ENCODE results near the gene EFCC1. TPM values are rescaled to one million over a fixed set of nuclear protein-coding genes. Genes with fewer than 3 reads are reported as not detected.
A peak's percentile ranks its signal among the peaks of the same experiment; 100 is the strongest.

The EFCC1 gene
- total RNA-seq, 1 donor from 2014 or later: 3.0 TPM

DNA sequence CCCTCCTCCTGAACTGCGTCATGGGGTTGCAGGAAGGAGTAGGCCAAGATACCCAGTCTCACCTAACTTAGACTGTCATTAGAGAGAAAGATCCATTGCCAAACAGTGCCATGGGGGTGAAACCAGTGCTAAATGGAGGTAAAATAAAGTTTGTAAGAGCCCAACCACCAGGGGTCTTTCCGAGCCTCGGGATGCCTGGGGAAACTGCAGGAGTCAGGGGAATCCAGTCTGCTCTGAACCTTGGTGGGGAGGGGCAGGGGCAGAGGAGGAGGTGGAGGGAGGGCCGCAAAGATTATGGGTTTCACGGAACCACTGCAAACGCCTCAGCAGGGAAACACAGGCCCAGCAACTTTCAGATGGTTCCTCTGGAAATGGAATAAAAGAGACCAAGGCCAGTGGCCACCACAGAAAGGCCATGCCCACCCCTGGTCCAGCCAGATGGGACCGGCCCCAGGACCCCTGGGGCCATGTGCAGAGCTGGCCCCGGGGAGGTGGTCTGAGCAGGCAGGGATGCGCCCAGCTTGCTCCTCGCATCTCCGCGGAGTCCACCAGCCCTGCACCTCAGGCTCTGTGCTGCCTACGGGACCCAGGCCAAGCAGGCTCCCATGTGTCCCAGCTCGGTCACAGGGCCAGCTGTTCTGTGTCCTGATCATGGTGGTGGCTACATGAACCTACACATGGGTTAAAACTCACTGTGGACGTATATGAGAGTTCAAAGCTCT lies 39.6 kb downstream of the EFCC1 start:
- DNase-seq (no peak), ATAC-seq (no peak)
- intact Hi-C loops (cut with micrococcal nuclease): no loop called here

DNA sequence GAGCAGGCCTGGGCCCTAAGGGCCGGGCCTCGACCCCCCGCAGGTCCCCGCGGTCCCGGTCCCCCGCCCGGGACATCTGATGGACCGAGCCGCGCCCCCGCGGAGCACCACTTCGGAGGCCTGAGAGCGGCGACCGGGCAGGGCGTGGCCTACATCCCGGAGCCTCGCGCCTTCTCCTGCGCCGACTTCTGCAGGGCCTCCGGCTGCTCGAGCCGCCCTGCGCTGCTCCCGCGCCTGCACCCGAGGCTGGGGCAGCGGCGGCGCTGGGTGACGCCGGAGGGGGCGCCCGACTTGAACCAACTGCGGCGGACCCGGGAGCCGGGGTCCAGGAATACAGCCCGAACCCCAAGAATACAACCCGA lies 44.6 kb downstream of the EFCC1 start:
- intact Hi-C loops (cut with micrococcal nuclease): no loop called here
- DNase-seq: peak; percentile 69
- ATAC-seq: peak; percentile 81

DNA sequence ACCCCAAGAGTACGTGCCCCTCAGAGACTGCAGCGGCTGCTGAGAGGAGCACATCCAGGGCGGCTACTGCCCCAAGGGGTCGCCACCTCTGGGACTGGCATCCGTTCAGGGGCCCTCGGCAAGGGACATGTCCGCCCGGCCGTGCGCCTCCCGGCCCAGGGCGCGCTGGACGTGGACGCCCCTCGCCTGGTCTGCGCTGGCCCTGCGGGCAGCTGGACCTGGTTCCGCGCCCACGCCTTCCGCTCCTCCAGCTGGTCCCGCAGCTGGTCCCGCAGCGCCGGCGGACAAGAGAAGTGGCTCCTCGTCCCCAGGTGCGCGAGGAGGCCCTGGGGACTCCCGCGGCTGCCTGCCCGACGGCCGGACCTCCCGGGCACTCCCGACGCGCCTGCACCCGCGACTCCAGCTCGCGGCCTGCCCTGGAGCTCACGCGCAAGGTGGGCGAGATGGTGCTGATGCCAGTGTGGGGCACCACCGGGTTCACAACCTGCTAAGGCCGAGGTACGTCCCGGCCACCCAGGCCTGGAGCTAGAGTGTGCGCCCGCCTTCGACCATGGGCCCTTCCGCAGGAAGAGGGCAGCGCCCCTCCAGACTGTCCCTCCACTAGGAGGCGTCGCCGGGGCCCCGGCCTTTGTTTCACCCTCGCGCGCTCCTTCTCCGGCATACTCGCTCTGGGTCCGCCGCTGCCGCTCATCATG lies 45.1 kb downstream of the EFCC1 start:
- no peak for DNase-seq
- ATAC-seq: peak; percentile 49
- intact Hi-C loops (cut with micrococcal nuclease): no loop called here

DNA sequence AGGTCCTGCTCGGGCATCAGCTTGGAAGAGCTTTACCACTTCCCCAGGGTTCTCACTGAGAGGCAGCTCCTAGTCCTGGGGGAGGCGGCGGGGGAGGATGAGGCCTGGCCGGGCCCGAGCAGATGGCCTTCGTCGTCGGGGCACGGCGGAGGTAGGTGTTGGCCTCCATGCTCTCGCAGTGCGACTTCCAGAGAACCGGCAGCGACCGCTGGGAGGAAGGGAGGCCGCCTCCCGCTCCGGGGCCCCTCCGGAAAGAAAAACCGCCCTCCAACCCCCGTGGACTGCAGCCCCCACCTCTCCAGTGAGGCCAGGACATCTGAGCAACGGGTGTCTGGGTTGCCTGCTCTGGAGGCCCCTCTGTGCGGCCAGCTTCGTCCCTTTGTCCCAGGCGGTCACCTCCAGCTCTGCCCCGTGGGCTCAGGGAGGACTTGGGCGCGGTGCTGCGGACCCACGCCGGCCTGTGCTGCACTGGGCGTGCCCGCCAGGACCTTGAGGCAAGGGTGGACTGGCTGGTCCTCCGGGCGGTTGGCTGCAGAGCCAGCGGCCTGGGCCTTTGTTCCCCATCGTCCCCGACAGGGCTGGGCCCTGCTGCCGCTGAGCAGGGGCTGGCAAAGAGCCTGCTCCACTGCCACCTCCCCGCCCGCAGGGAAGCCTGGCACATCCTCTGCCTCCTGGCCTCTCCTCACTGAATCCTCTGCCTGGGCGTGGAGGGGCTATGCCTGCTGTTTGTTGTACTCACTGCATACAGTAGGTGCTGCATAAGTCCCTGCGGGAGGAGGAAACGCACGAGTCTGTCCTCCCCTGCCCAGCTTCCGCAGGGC lies 45.8 kb downstream of the EFCC1 start:
- ATAC-seq (no peak), DNase-seq (no peak)
- intact Hi-C loops (cut with micrococcal nuclease): no loop called here

DNA sequence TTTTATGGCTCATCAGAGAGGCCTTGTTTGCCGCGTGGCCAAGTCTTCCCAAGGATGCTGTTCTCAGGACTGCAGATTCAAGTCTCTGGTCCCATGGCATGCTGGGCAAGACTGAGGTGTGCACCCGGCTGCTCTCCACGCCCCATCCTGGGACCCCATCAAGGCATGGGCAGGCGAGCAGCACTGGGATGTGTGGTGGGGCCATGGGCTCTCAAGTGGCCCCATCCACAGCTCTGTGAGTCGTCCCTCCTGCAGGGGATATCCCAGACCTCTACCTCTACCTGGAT lies 46.4 kb downstream of the EFCC1 start:
- intact Hi-C loops (cut with micrococcal nuclease): no loop called here
- DNase-seq: no peak
- ATAC-seq: no peak

DNA sequence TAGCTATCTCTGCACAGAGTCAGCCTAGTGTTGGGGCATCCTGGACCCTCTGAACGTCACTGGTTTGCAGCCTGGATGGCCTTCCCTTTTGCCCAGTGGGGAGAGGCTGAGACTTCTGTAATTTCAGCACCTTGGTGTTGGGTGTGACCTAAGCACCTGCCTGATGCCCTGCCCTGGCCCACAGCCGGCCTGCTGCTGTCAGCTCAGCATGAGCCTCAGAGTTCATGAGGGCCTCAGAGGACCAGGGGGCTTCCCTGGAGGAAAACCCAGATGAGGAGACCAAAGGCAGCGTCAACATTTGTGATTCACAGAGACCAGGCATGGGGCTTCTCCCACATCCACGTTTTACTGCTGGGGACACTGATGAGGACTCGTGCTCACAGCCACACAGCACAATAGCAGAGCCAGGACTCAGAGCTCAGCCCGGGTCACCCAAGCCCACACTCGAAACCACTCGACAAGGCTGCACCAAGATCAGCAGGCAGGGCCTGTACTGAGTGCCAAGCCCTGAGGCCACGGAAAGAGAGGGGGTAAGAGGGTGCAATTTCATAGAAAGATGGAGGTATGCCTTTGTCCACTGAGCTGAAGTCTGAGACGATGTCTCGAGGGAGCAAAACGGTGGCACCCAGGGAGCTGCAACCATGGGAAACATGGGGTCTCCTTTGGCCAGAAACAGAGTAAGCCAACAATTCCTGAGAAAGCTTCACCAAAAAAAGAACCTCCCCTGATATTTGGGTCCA lies 49.6 kb downstream of the EFCC1 start:
- intact Hi-C loops (cut with micrococcal nuclease): no loop called here
- ATAC-seq (no peak), DNase-seq (no peak)

DNA sequence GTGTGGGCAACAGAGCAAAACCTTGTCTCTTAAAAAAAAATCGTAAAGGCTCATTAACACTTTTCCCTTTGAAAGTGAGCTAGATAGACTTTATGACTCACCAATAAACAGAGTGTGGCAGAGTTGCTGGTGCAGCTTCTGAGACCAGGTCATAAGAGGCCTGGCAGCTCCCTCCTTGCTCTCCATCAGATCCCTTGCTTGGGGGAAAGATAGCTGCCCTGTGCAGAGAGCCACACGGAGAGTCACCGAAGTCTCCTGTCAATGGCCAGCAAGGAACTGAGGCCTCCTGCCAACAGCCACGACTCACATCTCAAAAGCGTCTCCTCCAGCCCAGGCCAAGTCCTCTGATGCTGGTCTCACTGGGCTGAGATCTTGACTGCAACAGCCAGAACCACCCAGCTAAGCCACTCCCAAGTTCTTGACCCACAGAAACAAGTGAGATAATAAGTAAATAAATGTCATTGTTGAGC lies 50.8 kb downstream of the EFCC1 start:
- DNase-seq: peak; percentile 74
- ATAC-seq: peak; percentile 54
- intact Hi-C loops (cut with micrococcal nuclease): no loop called here

DNA sequence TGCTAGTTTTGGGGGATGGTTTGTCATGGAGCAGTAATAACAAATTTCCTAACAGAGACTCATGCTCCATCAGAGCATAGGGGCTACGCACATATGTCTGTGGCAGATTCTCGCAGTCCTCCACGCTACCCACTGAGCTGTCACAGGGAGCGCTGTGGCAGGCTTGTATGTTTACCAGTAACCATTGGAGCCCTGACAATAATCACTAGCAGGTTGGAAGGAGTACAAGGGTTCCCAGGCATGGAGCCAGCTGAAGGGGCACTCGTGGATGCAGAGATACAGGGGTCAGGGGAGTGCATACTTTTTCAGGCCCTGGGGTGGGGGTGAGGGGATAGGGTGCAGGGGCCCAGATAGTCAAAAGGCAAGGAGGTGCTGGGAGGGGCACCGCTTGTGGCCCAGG lies 51.6 kb downstream of the EFCC1 start:
- intact Hi-C loops (cut with micrococcal nuclease): no loop called here
- ATAC-seq (peak; percentile 90), DNase-seq (peak; percentile 84)

DNA sequence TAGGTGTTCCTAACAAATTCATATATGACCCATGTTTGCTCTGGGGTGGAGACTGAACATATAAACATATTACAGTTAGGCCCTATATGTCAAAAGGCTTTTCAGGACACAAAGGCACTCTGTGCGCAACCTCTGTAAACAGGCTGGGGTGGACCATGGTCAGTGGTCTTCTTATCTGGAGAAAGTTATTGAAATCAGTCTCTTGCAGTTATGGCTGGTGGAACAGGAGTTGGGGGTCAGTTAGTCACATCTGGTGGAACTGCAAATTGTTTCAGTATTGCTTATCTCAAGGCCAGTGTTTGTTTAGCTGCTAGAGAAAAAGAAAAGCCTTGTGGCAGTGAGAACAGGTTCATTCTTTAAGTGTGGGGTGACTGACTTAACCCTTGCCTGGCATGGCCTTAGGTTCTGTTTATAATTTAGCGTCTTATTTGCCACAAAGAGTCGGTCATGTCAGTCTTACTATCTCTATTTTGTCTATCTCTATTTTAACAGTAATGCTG lies 53.6 kb downstream of the EFCC1 start:
- intact Hi-C loops (cut with micrococcal nuclease): no loop called here
- DNase-seq: no peak
- ATAC-seq: no peak

DNA sequence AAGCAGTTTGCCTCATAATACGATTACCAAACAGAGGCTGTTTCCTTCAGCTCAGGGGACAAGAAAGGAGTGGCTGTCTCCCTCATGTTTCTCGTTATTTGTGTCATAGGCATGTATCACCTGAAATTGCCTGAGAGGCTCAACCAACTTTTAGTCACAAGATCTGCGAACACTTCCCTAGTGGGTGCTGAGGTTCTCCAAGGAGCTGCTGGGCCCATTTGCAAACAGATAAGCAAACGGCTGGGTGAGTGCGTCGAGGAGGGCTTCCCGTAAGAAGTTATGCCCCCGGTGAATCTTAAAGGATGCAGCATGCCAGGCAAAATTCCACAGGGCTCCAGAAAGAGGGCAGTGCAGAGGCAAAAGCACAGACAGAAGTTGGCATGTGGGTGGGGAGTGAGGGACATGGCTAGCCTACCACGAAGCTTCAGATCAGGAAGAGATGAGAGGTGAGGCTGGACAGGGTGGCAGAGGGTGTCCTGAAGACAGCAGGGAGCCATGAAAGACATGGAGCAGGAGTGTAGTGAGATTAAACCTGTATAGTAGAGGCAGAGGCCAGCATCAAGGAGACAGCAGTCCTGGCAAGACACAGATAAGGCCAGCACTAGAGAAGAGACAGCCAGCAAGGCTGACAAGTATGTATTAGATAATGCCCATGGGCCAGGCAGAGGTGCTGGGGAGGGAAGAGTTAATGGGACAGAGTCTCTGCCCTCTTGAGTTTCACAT lies 55.5 kb downstream of the EFCC1 start:
- intact Hi-C loops (cut with micrococcal nuclease): no loop called here
- DNase-seq (no peak), ATAC-seq (no peak)

DNA sequence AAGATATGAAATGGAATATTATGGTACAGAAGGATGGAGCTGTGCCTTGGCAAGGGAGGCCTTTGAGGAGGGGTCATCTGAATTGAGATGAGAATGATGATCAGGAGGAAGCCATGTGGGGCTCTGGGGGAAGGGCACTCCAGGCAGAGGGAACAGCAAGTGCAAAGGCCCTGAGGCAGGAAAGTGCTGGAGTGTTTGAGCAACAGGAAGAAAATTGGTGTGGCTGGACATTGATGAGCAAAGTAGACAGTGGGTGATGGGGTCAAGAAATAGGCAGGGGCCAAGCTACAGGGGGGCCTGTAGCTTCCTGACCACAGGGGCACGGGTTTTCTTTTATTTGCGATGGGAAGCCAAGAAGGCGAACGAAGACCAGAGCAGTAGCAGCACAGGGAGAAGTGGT lies 56.1 kb downstream of the EFCC1 start:
- intact Hi-C loops (cut with micrococcal nuclease): no loop called here

DNA sequence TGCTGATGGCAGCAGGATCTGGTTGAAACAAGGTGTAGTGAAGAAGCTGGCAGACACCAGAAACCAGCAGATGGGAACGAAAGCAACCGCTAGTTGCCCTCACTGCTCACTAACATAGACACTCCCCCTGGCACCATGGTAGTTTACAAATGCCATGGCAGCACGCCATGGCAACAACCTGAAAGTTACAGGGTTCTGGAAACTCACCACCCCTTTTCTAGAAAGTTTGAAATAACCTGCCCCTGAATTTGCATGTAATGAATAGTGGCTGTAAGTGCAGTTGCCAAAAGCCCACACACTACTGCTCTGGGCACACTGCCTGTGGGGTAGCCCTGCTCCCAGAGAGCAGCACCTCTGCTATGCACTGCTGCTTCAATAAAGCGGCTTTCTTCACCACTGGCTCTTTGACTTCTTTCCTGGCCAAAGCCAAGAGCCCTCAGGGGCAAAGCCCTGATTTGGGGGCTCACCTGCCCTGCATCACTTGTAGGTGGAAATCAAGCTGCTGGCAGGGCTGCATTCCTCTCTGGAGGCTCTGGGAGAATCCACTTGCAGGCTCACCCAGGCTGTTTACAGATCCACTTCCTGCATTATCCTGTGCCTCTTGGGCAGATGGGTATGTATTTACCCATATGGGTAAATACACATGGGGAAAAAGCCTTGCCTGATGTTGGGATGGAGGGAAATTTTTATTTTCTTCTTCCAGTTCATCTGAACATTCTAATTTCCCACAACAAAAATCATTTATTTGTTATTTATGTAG lies 57.5 kb downstream of the EFCC1 start:
- DNase-seq: no peak
- intact Hi-C loops (cut with micrococcal nuclease): no loop called here
- ATAC-seq: peak; percentile 23

More for the DNA sequence above, 56.1 kb downstream of the EFCC1 start:
- DNase-seq (no peak), ATAC-seq (no peak)

DNA sequence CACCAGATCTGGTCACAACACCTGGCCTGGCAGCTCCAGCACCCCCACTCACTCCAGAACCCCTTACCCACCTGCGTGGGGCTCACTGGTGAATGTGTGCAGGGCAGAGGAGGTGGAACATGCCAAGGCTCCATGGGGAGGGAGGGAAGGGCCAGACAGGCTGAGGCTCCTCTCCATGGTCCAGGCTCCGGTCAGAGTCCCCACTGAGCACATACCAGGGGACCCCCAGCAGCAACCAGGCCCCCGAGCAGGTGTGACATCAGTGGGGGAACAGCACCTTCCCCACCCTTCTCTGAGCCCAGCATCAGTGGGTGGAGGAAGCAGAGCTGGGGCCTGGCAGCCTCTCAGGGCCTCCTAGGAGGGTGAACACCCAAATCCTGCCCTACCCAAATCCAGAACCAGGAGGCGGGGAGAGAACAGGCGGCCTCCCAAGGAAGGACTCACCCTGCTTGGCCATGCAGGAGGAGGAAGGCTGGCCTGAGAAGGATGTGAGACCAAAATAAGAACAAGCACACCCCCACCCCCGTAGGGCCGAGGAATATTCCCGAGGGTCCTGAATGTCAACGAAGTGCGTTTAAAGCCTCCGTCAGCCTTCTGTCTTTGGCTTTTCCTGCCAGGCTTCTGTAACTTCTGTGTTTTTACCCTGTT lies 58.3 kb downstream of the EFCC1 start:
- intact Hi-C loops (cut with micrococcal nuclease): no loop called here
- DNase-seq: no peak
- no peak for ATAC-seq

DNA sequence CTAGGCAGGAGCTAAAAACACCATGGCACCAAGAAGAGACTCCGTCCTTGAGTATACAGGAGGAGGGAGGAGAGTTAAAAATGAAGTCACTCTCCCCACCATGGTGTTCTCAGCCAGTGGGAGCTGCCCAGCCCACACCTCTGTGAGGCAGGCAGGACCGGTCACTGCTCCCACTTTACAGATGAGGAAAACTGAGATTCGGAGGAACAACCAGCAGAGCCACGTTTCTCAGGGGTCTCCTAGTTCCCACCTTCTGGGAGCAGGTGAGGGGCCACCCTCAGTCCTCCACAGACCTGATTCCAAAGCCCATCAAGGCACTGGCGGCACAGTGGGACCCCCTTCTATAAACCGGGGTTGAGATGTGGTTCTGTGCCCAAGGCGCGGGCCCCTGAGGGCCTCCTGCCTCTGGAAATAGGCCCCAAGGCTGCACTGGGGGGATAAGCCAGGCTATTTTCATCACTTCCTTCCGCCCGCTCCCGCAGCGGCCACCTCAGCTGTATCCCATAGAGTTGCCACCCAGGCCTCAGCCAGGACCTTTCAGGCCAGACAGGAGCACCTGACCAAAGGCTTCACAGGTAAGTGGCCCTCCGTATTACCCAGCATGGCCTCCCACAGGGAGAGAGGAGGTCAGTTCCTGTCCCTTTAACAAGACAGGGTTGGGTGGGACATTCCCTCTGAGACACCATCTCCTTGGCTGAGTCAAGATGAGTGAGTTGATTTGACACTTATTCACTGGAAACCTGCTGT lies 59.3 kb downstream of the EFCC1 start, which contains the start of gene GP9:
GP9 (plus strand) TSS at position 504 of the 747 bp plus-strand sequence. CDS start 961 bp downstream, outside the sequence.
- DNase-seq (no peak), ATAC-seq (no peak)
- intact Hi-C loops (cut with micrococcal nuclease): no loop called here

DNA sequence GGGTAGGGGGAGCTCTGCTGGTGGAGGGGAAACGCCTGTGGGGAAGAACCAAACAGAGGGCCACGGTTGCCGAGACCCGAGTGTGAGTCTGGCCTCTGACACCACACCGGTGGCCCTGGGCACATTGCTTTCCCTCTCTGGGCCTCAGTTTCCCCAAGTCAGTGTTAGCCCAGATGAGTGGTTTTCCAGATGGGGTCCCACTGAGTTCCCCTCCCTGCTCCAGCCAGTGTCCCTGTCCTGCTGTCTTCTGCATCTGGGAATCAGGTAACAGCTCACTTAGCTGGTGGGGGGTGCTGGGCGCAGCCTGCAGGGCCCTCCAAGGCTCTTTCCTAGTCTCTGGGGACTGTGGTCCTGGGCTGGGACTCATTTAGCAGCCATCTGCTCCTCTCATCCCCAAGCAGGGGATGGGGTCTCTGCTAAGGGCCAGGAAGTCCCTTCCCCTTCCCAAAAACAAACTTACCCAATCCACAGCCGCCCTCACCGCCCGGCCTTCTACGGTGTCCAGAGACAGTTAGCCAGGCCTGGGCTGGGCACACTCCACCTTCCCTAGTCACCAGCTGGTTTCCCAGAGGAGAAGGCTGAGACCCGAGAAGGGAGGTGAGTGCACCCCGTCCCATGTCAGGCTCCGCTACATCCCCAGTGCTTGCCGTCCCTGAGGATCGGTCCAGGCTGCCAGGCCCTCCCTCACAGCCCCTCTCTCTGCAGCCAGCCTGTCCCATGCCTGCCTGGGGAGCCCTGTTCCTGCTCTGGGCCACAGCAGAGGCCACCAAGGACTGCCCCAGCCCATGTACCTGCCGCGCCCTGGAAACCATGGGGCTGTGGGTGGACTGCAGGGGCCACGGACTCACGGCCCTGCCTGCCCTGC lies 60.2 kb downstream of the EFCC1 start:
- DNase-seq: no peak
- intact Hi-C loops (cut with micrococcal nuclease): no loop called here
- ATAC-seq: no peak
